MM.1S (cell line): Measurements from ENCODE around the gene ODF2.

Experiments
- DNase-seq: peaks from one replicate; pipeline ENCODE4 v3.0.0-alpha.2; 2015
- H2AFZ ChIP-seq: fragments of 300-600 bp; sonication (generic); 2 replicates; pipeline ENCODE4 v1.6.0; 2016; ENCODE audit warnings: antibody characterized with exemption, low read length
- H3F3A ChIP-seq: fragments of 300-600 bp; sonication (generic); 2 replicates; pipeline ENCODE4 v1.6.1; 2016; ENCODE audit warnings: mild to moderate bottlenecking, antibody characterized with exemption, low read length, moderate library complexity, mixed read lengths; ENCODE audit not compliant: insufficient read depth
- H3K27ac ChIP-seq: fragments of 300-600 bp; sonication (generic); 2 replicates; pipeline ENCODE4 v1.5.1; 2016; ENCODE audit warnings: mild to moderate bottlenecking, low read length
- H3K27me3 ChIP-seq: fragments of 300-600 bp; sonication (generic); replicated peaks from 2 replicates; pipeline ENCODE4 v1.6.0; 2016; ENCODE audit warnings: low read length; ENCODE audit not compliant: insufficient read depth
- H3K36me3 ChIP-seq: fragments of 300-600 bp; sonication (generic); replicated peaks from 2 replicates; pipeline ENCODE4 v1.6.1; 2016; ENCODE audit warnings: mild to moderate bottlenecking, low read length, mixed read lengths; ENCODE audit not compliant: insufficient read depth
- H3K4me1 ChIP-seq: fragments of 300-600 bp; sonication (generic); 2 replicates; pipeline ENCODE4 v1.6.1; 2016; ENCODE audit warnings: low read length, mixed read lengths
- H3K4me2 ChIP-seq: fragments of 300-600 bp; sonication (generic); 2 replicates; pipeline ENCODE4 v1.6.0; 2016; ENCODE audit warnings: low read depth, low read length
- H3K4me3 ChIP-seq: fragments of 300-600 bp; sonication (generic); 2 replicates; pipeline ENCODE4 v1.5.1; 2016; ENCODE audit warnings: low read length, mixed read lengths
- H3K79me2 ChIP-seq: fragments of 300-600 bp; sonication (generic); 2 replicates; pipeline ENCODE4 v1.6.1; 2016; ENCODE audit warnings: mixed run types, low read length, mixed read lengths
- H3K9ac ChIP-seq: fragments of 300-600 bp; sonication (generic); 2 replicates; pipeline ENCODE4 v1.6.1; 2016; ENCODE audit warnings: low read length, mixed read lengths
- H3K9me2 ChIP-seq: fragments of 300-600 bp; sonication (generic); replicated peaks from 2 replicates; pipeline ENCODE4 v1.6.1; 2016; ENCODE audit warnings: mild to moderate bottlenecking, low read length, mixed read lengths; ENCODE audit not compliant: insufficient read depth
- H3K9me3 ChIP-seq: fragments of 300-600 bp; sonication (generic); replicated peaks from 2 replicates; pipeline ENCODE4 v1.6.1; 2016; ENCODE audit warnings: mild to moderate bottlenecking, low read length, mixed read lengths; ENCODE audit not compliant: insufficient read depth
- H4K20me1 ChIP-seq: fragments of 300-600 bp; sonication (generic); 2 replicates; pipeline ENCODE4 v1.6.1; 2016; ENCODE audit warnings: mild to moderate bottlenecking, low read length, moderate library complexity, mixed read lengths; ENCODE audit not compliant: insufficient read depth
- CTCF ChIP-seq: fragments of 300-600 bp; sonication (generic); IDR thresholded peaks from 2 replicates; pipeline ENCODE4 v1.5.1; 2016; ENCODE audit warnings: antibody characterized with exemption, low read length, mixed read lengths
- EZH2 ChIP-seq: fragments of 300-600 bp; sonication (generic); optimal IDR thresholded peaks from 2 replicates; pipeline ENCODE3; 2017; ENCODE audit warnings: low read depth, mild to moderate bottlenecking, antibody characterized with exemption, low read length, mixed read lengths
- EZH2phosphoT487 ChIP-seq: fragments of 300-600 bp; sonication (generic); IDR thresholded peaks from 2 replicates; pipeline ENCODE4 v1.6.1; 2018; ENCODE audit warnings: antibody characterized with exemption, low read length

The ODF2 gene

GRCh38 chr9:128434340-128434739 lies 21.5 kb upstream of the ODF2 start:
- H3K79me2 ChIP-seq, result no peaks in the 10 kb centered on the region
- no peaks in the 10 kb centered on the region for H3K9me3 ChIP-seq
- H3F3A ChIP-seq, result no peaks in the 10 kb centered on the region
- H2AFZ ChIP-seq, result no peak overlapping the region
- TF ChIP-seq EZH2, result no peak
- no peak for TF ChIP-seq CTCF
- no peak for TF ChIP-seq EZH2phosphoT487
- H3K27me3 ChIP-seq, result peaks cover 6% of the 10 kb centered on the region; the same call in 1 of the 2 replicates
- H3K9me2 ChIP-seq, result no peaks in the 10 kb centered on the region
- H3K4me2 ChIP-seq, result no peak overlapping the region
- no peak for DNase-seq
- H3K27ac ChIP-seq, result no peak overlapping the region
- H3K4me3 ChIP-seq, result no peak overlapping the region
- H3K9ac ChIP-seq, result no peak overlapping the region
- no peaks in the 10 kb centered on the region for H4K20me1 ChIP-seq
- H3K36me3 ChIP-seq, result no peaks in the 10 kb centered on the region
- H3K4me1 ChIP-seq, result no peaks in the 10 kb centered on the region

- Histone ChIP-seq H4K20me1 (no peaks in the 10 kb centered on the region), H3K4me3 (no peak overlapping the region), H3K27ac (no peak overlapping the region), H3K79me2 (no peaks in the 10 kb centered on the region), H3F3A (no peaks in the 10 kb centered on the region), H3K36me3 (no peaks in the 10 kb centered on the region), H3K9me3 (no peaks in the 10 kb centered on the region), H3K9ac (no peak overlapping the region), H3K9me2 (no peaks in the 10 kb centered on the region), H3K4me1 (no peaks in the 10 kb centered on the region), H3K27me3 (peaks cover 6% of the 10 kb centered on the region; the same call in 1 of the 2 replicates), H3K4me2 (no peak overlapping the region), H2AFZ (no peak overlapping the region)
- TF ChIP-seq CTCF, result no peak
- TF ChIP-seq EZH2, result no peak
- no peak for TF ChIP-seq EZH2phosphoT487
- no peak for DNase-seq
Observed at GRCh38 chr9:128435611-128436010, 20.2 kb upstream of the ODF2 start.

- Histone ChIP-seq H3K79me2 (no peaks in the 10 kb centered on the region), H3K9ac (no peak overlapping the region), H3K4me2 (peak overlapping the region; percentile 43; the same call in 1 of the 2 replicates), H3K4me3 (no peak overlapping the region), H3K9me2 (no peaks in the 10 kb centered on the region), H3K4me1 (no peaks in the 10 kb centered on the region), H3K9me3 (no peaks in the 10 kb centered on the region), H3F3A (no peaks in the 10 kb centered on the region), H2AFZ (peak overlapping the region; percentile 61), H4K20me1 (no peaks in the 10 kb centered on the region), H3K27me3 (peaks cover 6% of the 10 kb centered on the region; the same call in 1 of the 2 replicates), H3K36me3 (no peaks in the 10 kb centered on the region), H3K27ac (no peak overlapping the region)
- peak; percentile 73 for DNase-seq
- TF ChIP-seq EZH2phosphoT487, result no peak
- no peak for TF ChIP-seq EZH2
- TF ChIP-seq CTCF, result peak; percentile 93
Observed at GRCh38 chr9:128438343-128439109, 17.3 kb upstream of the ODF2 start.
